Activated T-cell treated with anti-CD3 and anti-CD28 coated beads for 1 hour (primary cell): ENCODE measurements around the gene PTPRZ1.

Experiments used
- DNase-seq: peaks from one replicate; pipeline ENCODE4 v3.0.0-alpha.2; 2020; ENCODE audit warnings: low read depth

Gene PTPRZ1

GRCh38 chr7:121891731-121892130, 18.8 kb downstream of the PTPRZ1 start:
- no peak for DNase-seq

GRCh38 chr7:121901026-121901425, 28.1 kb downstream of the PTPRZ1 start:
- DNase-seq, result no peak

- no peak for DNase-seq
Measured at GRCh38 chr7:121904120-121904519, 31.2 kb downstream of the PTPRZ1 start.

GRCh38 chr7:121908042-121908441, 35.1 kb downstream of the PTPRZ1 start:
- DNase-seq, result no peak

GRCh38 chr7:121909716-121910345, 36.9 kb downstream of the PTPRZ1 start:
- DNase-seq, result no peak

- DNase-seq, result no peak
Measured at GRCh38 chr7:121913947-121914675, 41.1 kb downstream of the PTPRZ1 start.

- no peak for DNase-seq
Measured at GRCh38 chr7:121914676-121915279, 41.8 kb downstream of the PTPRZ1 start.

- no peak for DNase-seq
Measured at GRCh38 chr7:121916211-121916610, 43.2 kb downstream of the PTPRZ1 start.

GRCh38 chr7:121919986-121920385, 47.0 kb downstream of the PTPRZ1 start:
- no peak for DNase-seq

- DNase-seq, result no peak
Measured at GRCh38 chr7:121924269-121925186, 51.6 kb downstream of the PTPRZ1 start.

- DNase-seq, result no peak
Measured at GRCh38 chr7:121931149-121931902, 58.4 kb downstream of the PTPRZ1 start.

- DNase-seq, result no peak
Measured at GRCh38 chr7:121932768-121933167, 59.8 kb downstream of the PTPRZ1 start.

GRCh38 chr7:121936951-121937623, 64.1 kb downstream of the PTPRZ1 start:
- no peak for DNase-seq

- no peak for DNase-seq
Measured at GRCh38 chr7:121938429-121938996, 65.6 kb downstream of the PTPRZ1 start.

GRCh38 chr7:121940918-121941317, 68.0 kb downstream of the PTPRZ1 start:
- DNase-seq, result no peak

GRCh38 chr7:121941830-121942229, 68.9 kb downstream of the PTPRZ1 start:
- DNase-seq, result no peak

GRCh38 chr7:121945066-121945465, 72.1 kb downstream of the PTPRZ1 start:
- no peak for DNase-seq

- no peak for DNase-seq
Measured at GRCh38 chr7:121945480-121946236, 72.7 kb downstream of the PTPRZ1 start.

- no peak for DNase-seq
Measured at GRCh38 chr7:121953164-121953563, 80.2 kb downstream of the PTPRZ1 start.

GRCh38 chr7:121953601-121954000, 80.6 kb downstream of the PTPRZ1 start:
- DNase-seq, result no peak
